BE2C (cell line): ENCODE measurements around the gene ARL2BP.

Experiments used
- DNase-seq: peaks from one replicate; pipeline ENCODE4 v3.0.0-alpha.2; 2020
- H3K27me3 ChIP-seq: fragments of 250-450 bp; sonication (Bioruptor Pico); 2 replicates; pipeline ENCODE4 v1.5.1; 2020; ENCODE audit warnings: mild to moderate bottlenecking
- H3K36me3 ChIP-seq: fragments of 250-450 bp; sonication (Bioruptor Pico); 2 replicates; pipeline ENCODE4 v1.5.1; 2020; ENCODE audit warnings: mild to moderate bottlenecking
- H3K4me1 ChIP-seq: fragments of 250-450 bp; sonication (Bioruptor Pico); 2 replicates; pipeline ENCODE4 v1.5.1; 2020
- H3K4me3 ChIP-seq: 2 replicates; pipeline ENCODE4 v1.5.1; 2011; ENCODE audit warnings: low read depth, low read length
- H3K9me3 ChIP-seq: fragments of 250-450 bp; sonication (Bioruptor Pico); 2 replicates; pipeline ENCODE4 v1.5.1; 2020
- TF ChIP-seq, protein P1 (sequence below): IDR thresholded peaks from 2 replicates; pipeline ENCODE4 v1.5.1; 2012; ENCODE audit warnings: mild to moderate bottlenecking, low read depth, low read length

Gene ARL2BP

DNA sequence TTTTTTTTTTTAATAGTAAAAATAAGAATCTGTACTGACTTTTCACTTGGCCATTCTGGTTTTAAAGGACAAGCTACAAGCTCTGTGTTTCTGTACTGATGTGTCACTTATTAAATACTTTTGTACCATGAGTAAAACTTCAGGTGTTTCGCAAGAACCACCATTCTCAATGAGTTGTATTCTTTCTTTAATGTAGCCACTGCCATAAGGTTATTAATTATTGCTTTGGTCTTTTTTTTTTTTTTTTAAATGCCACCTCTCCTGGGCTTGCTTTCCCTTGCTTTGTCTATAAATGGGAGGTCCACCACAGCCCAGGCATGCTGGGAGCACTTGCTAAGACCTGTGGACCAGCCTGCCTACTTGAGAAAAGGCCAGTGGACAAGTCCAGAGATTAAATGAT is 8.4 kb downstream of the ARL2BP start:
- TF ChIP-seq, protein P1, sequence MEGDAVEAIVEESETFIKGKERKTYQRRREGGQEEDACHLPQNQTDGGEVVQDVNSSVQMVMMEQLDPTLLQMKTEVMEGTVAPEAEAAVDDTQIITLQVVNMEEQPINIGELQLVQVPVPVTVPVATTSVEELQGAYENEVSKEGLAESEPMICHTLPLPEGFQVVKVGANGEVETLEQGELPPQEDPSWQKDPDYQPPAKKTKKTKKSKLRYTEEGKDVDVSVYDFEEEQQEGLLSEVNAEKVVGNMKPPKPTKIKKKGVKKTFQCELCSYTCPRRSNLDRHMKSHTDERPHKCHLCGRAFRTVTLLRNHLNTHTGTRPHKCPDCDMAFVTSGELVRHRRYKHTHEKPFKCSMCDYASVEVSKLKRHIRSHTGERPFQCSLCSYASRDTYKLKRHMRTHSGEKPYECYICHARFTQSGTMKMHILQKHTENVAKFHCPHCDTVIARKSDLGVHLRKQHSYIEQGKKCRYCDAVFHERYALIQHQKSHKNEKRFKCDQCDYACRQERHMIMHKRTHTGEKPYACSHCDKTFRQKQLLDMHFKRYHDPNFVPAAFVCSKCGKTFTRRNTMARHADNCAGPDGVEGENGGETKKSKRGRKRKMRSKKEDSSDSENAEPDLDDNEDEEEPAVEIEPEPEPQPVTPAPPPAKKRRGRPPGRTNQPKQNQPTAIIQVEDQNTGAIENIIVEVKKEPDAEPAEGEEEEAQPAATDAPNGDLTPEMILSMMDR: no peak
- Histone ChIP-seq H3K9me3 (no peaks in the 10 kb centered on the region), H3K4me1 (no peaks in the 10 kb centered on the region; the same call in 1 of the 2 replicates), H3K27me3 (no peaks in the 10 kb centered on the region), H3K36me3 (peaks cover 25% of the 10 kb centered on the region), H3K4me3 (no peak overlapping the region)
- no peak for DNase-seq

DNA sequence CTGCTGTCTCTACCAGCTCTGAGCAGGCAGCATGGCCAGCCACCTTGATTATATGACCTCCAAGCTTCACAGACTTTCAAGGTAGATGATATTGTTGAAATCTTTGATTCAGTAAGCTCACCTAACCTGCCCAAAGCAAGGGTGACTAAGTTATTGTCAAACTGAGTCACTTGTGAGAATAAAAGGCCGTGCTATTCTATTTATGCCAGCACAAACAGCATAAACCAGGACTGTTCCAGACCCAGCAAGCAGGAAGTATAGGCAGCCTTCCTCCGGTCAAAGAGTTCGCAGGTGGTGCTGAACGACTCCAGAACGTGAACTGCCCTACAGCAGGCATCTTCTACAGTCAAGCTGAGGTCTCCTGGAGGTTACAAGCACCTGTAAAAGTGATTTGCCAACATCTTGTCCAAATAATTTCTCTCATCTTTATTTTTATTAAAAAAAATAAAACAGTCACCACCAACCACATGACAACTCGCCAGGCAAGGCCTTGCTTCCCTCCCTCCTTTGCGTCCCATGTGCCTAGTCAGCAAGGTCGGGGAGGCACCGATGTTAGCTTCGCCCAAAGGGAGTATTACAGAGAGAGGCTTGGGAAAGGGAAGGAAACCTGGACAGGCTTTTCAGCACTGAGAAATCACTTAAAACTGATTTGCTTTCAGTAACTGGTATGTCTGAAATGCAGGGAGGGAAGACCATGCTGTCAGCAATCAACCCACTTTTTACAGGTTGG is 10.8 kb downstream of the ARL2BP start:
- peaks cover 11% of the 10 kb centered on the region; the same call in 1 of the 2 replicates for H3K36me3 ChIP-seq
- no peaks in the 10 kb centered on the region for H3K9me3 ChIP-seq
- no peak for DNase-seq

DNA sequence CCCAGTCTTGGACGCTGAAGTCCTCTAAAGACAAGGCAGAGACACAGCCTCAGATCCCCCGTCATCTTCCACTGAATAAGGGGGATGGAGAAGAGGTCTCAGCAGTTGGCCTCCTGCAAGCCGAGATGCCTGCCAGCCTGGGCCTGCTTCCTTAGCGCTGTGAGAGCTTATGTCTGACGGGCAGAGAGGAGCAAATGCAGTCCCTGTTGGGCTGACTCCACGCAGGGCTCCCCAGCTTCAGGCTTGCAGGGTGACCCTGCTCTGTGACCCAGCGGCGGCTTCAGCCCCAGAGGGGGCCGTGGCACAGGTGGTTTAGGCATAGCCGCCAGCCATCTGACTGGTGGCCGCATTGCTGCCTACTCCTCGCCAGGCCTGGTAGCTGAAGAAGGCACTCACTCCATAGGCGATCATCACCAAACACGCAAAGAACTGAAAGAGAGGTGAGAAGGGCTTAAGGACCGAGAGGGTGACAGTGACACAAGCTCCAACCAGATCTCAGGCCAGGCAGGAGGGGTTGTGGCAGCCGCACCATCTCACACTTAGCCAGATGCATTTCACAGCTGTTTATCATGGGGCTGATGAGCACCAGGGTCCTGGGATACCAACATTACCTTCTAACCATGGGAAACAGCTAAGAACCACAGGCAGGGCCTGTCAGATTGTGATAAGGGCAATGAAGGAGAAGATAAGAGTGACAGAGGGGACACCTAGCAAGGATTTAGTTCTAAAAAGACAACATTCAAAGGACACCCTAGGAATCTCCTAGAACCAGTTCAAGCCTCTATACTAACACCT is 11.7 kb downstream of the ARL2BP start:
- peaks cover 5% of the 10 kb centered on the region; the same call in 1 of the 2 replicates for H3K36me3 ChIP-seq
- H3K4me1 ChIP-seq: no peaks in the 10 kb centered on the region; the same call in 1 of the 2 replicates
- no peak overlapping the region for H3K4me3 ChIP-seq
- TF ChIP-seq, protein P1: no peak
- H3K27me3 ChIP-seq: no peaks in the 10 kb centered on the region
- no peaks in the 10 kb centered on the region for H3K9me3 ChIP-seq
- no peak for DNase-seq

More for the DNA sequence above, 10.8 kb downstream of the ARL2BP start:
- no peaks in the 10 kb centered on the region for H3K27me3 ChIP-seq
- no peak overlapping the region for H3K4me3 ChIP-seq
- TF ChIP-seq, protein P1: no peak
- H3K4me1 ChIP-seq: no peaks in the 10 kb centered on the region; the same call in 1 of the 2 replicates

DNA sequence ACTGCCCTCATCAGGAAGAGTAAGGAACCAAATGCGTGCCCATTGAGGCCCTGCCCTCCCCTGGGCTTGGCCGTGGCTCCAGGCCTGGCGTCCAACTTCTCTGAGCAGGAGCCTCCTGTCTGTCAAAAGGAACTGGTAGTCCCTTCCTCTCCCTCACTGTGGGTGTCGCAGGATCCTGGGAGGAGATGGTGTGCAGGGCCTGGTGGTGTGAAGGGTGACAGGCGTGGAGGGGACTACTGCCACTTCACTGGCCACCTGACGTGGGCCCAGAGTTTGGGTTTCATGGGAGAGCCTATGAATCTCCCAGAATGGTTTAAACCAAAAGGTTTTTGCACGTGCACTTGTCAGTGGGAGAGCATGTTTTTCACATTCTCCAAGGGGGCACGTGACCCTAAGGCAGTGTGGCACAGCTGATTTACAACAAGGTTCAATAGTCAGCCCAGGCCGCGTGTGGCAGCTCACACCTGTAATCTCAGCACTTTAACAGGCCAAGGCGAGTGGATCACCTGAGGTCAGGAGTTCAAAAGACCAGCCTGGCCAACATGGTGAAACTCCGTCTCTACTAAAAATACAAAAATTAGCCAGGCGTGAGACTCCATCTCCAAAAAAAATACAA is 12.5 kb downstream of the ARL2BP start:
- no peaks in the 10 kb centered on the region for H3K27me3 ChIP-seq
- H3K9me3 ChIP-seq: no peaks in the 10 kb centered on the region
- no peak for DNase-seq
- no peak overlapping the region for H3K4me3 ChIP-seq
- TF ChIP-seq, protein P1: no peak
- H3K36me3 ChIP-seq: no peaks in the 10 kb centered on the region
- no peaks in the 10 kb centered on the region; the same call in 1 of the 2 replicates for H3K4me1 ChIP-seq

DNA sequence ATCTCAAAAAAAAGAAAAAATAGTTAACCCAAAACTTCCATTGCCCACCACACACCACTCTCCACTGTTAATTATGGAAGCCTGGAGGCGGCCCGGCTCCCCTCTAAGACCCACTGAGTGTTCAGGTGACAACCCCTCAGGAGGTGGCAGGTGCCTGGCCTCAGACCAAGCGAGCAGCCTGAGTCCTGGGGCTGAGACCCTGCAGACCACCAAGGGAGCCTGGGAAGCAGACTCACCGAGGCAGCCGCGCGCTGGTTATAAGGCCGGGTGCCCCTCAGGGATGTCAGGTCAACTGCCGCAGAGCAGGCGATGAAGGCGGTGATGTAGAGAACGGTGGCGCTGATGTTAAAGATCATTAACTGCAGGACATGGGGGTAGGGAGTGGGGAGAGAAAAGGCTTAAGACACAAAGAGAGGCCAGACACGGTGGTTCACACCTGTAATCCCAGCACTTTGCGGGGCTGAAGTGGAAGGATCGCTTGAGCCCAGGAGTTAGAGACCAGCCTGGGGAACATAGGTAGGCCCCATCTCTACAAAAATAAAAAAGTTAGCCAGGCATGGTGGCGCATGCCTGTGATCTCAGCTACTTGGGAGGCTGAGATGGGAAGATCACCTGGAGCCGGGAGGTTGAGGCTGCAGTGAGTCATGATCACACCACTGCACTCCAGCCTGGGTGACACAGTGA is 13.3 kb downstream of the ARL2BP start:
- no peaks in the 10 kb centered on the region for H3K36me3 ChIP-seq
- no peaks in the 10 kb centered on the region; the same call in 1 of the 2 replicates for H3K4me1 ChIP-seq
- no peak overlapping the region for H3K4me3 ChIP-seq
- H3K9me3 ChIP-seq: no peaks in the 10 kb centered on the region
- TF ChIP-seq, protein P1: no peak
- no peaks in the 10 kb centered on the region for H3K27me3 ChIP-seq
- DNase-seq: no peak
